ENCODE results near the gene NMT1.

NMT1 gene

GRCh38 chr17:45101883-45102811 lies 41.0 kb downstream of the NMT1 start:
- H3K4me3 ChIP-seq (ENCODE audit: low read depth, low read length): no peak overlapping the region
- no peak for TF ChIP-seq CTCF (IDR thresholded peaks at IDR 0.05; ENCODE audit: low read depth, low read length)

GRCh38 chr17:45102856-45103255 lies 41.7 kb downstream of the NMT1 start:
- no peak overlapping the region for H3K4me3 ChIP-seq (ENCODE audit: low read depth, low read length)
- TF ChIP-seq CTCF (IDR thresholded peaks at IDR 0.05; ENCODE audit: low read depth, low read length): no peak

GRCh38 chr17:45103269-45103795 lies 42.2 kb downstream of the NMT1 start:
- TF ChIP-seq CTCF (IDR thresholded peaks at IDR 0.05; ENCODE audit: low read depth, low read length): no peak
- H3K4me3 ChIP-seq (ENCODE audit: low read depth, low read length): no peak overlapping the region

- no peak for TF ChIP-seq CTCF (IDR thresholded peaks at IDR 0.05; ENCODE audit: low read depth, low read length)
- H3K4me3 ChIP-seq (ENCODE audit: low read depth, low read length): no peak overlapping the region
These were observed 42.9 kb downstream of the NMT1 start for GRCh38 chr17:45104029-45104428.

- no peak overlapping the region for H3K4me3 ChIP-seq (ENCODE audit: low read depth, low read length)
- no peak for TF ChIP-seq CTCF (IDR thresholded peaks at IDR 0.05; ENCODE audit: low read depth, low read length)
These were observed 43.4 kb downstream of the NMT1 start for GRCh38 chr17:45104497-45104896.

- TF ChIP-seq CTCF (IDR thresholded peaks at IDR 0.05; ENCODE audit: low read depth, low read length): no peak
- H3K4me3 ChIP-seq (ENCODE audit: low read depth, low read length): no peak overlapping the region
These were observed 43.9 kb downstream of the NMT1 start for GRCh38 chr17:45104907-45105624.

- no peak for TF ChIP-seq CTCF (IDR thresholded peaks at IDR 0.05; ENCODE audit: low read depth, low read length)
- no peak overlapping the region for H3K4me3 ChIP-seq (ENCODE audit: low read depth, low read length)
These were observed 45.0 kb downstream of the NMT1 start for GRCh38 chr17:45106096-45106495.

Measured in WI38 (cell line).